ENCODE measurements around the gene PREX1. TPM values are rescaled to one million over a fixed set of nuclear protein-coding genes. Genes with fewer than 3 reads are reported as not detected.

Gene PREX1
- total and polyA plus RNA-seq, 2 of the 4 experiments (the other 2 are of a cell fraction): 0.67 to 0.72 TPM

DNA sequence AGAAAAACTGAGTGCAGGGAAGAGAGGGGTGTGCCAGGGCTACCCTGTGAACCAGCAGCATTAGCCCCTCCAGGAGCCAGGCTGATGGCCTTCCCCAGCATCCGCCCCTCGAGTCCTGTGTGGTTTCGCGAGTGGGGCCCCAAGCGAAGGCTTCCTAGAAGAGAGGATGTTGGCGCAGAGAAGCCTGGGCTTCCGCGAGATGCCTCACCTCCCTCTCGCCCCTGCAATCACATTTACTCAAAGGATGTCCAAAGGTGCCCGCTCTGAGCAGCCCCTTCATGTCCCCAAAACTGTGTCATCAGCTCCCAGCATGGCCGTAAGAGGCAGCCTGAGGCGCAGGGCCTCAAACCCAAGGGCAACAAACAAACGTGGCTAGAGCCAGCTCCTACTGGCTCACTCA is 111.7 kb downstream of the PREX1 start:
- CTCF ChIA-PET: no interaction called here
- dilution Hi-C loops (cut with HindIII; ENCODE audit: low sequenced_read_pairs, unreplicated experiment): no loop called here
- peaks cover 4% of the 10 kb centered on the region for H3K27me3 ChIP-seq (ENCODE audit: control insufficient read depth, insufficient read depth, low read length)

More for the DNA sequence above, 111.7 kb downstream of the PREX1 start:
- no peak for DNase-seq
- no peak for TF ChIP-seq SMC3 (IDR thresholded peaks at IDR 0.05; ENCODE audit: low read depth, low read length)
- TF ChIP-seq NFE2L2 (IDR thresholded peaks at IDR 0.05; ENCODE audit: low read depth, low read length): no peak
- no peak for TF ChIP-seq RCOR1 (IDR thresholded peaks at IDR 0.05; ENCODE audit: insufficient replicate concordance, low read length)
- TF ChIP-seq, protein P1, sequence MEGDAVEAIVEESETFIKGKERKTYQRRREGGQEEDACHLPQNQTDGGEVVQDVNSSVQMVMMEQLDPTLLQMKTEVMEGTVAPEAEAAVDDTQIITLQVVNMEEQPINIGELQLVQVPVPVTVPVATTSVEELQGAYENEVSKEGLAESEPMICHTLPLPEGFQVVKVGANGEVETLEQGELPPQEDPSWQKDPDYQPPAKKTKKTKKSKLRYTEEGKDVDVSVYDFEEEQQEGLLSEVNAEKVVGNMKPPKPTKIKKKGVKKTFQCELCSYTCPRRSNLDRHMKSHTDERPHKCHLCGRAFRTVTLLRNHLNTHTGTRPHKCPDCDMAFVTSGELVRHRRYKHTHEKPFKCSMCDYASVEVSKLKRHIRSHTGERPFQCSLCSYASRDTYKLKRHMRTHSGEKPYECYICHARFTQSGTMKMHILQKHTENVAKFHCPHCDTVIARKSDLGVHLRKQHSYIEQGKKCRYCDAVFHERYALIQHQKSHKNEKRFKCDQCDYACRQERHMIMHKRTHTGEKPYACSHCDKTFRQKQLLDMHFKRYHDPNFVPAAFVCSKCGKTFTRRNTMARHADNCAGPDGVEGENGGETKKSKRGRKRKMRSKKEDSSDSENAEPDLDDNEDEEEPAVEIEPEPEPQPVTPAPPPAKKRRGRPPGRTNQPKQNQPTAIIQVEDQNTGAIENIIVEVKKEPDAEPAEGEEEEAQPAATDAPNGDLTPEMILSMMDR (conservative IDR thresholded peaks at IDR 0.05; ENCODE audit: low read depth, low read length): no peak
- H3K4ac ChIP-seq (ENCODE audit: low read depth, low read length): no peak overlapping the region
- H3K4me2 ChIP-seq (ENCODE audit: low read depth, low read length): no peak overlapping the region
- H3K36me3 ChIP-seq (ENCODE audit: control insufficient read depth, insufficient read depth, low read length): no peaks in the 10 kb centered on the region
- H3K14ac ChIP-seq (replicated peaks; ENCODE audit: low read depth, low read length): no peak overlapping the region
- H3K56ac ChIP-seq (ENCODE audit: extremely low read depth, insufficient read depth, low read length): no peak overlapping the region
- H3K9me3 ChIP-seq (ENCODE audit: control insufficient read depth, insufficient read depth, low read length): no peaks in the 10 kb centered on the region
- in situ Hi-C loops (cut with MboI; ENCODE audit: low sequenced_read_pairs): no loop called here
- H4K8ac ChIP-seq (ENCODE audit: low read depth in 2 of 2, low read length in 2 of 2): no peak overlapping the region
- no peak overlapping the region for H4K5ac ChIP-seq (ENCODE audit: low read depth, low read length)
- H2AK9ac ChIP-seq (replicated peaks; ENCODE audit: low read depth, low read length, poor library complexity): no peak overlapping the region
- POLR2A ChIA-PET (ENCODE audit: unreplicated experiment): no interaction called here
- H3K18ac ChIP-seq (ENCODE audit: low read depth, low read length): no peak overlapping the region
- no peak overlapping the region for H2BK20ac ChIP-seq (ENCODE audit: low read depth, low read length)
- H3K79me1 ChIP-seq (ENCODE audit: low read depth in 1 of 2, low read length in 2 of 2): no peaks in the 10 kb centered on the region
- BruUV-seq (replicated peaks): no TSS peak
- H2AFZ ChIP-seq (replicated peaks; ENCODE audit: low read length, poor library complexity): no peak overlapping the region
- H2BK5ac ChIP-seq (ENCODE audit: low read depth, low read length, poor library complexity, severe bottlenecking): no peak overlapping the region
- no peak for ATAC-seq (ENCODE audit: low read depth)
- H3K27ac ChIP-seq (ENCODE audit: insufficient read depth, low read length): no peak overlapping the region
- H2BK120ac ChIP-seq (ENCODE audit: low read depth, low read length): no peak overlapping the region
- no peak overlapping the region for H3K4me3 ChIP-seq (ENCODE audit: insufficient read depth, low read depth, low read length)
- H3K9me1 ChIP-seq (ENCODE audit: insufficient read depth, low read length): no peaks in the 10 kb centered on the region
- H3K23ac ChIP-seq (ENCODE audit: low read depth, low read length): no peak overlapping the region
- 100% methylated on average over 1 of the region's 13 CpGs; no CpG with 5 or more reads in 1 of the 2 experiments for WGBS, 2 experiments (ENCODE audit: extremely low coverage in 2 of 2, insufficient read length in 1 of 2)
- no peak overlapping the region for H2AK5ac ChIP-seq (ENCODE audit: low read depth, low read length)
- no peaks in the 10 kb centered on the region for H3K4me1 ChIP-seq (ENCODE audit: control insufficient read depth, insufficient read depth, low read length)
- intact Hi-C loops (cut with micrococcal nuclease): no loop called here
- H2BK15ac ChIP-seq (ENCODE audit: low read depth, low read length): no peak overlapping the region
- H4K20me1 ChIP-seq (ENCODE audit: insufficient read depth, low read length): no peaks in the 10 kb centered on the region
- no peak overlapping the region for H4K91ac ChIP-seq (ENCODE audit: insufficient read depth, low read depth, low read length)
- no peak overlapping the region for H3K9ac ChIP-seq (ENCODE audit: low read depth, low read length)
